Astrocyte (in vitro differentiated cells and primary cell): ENCODE results near the gene MEAK7.

Source experiments
- EZH2 ChIP-seq: IDR thresholded peaks from 2 replicates; pipeline ENCODE4 v1.6.1; 2012; ENCODE audit warnings: mild to moderate bottlenecking, low read length, inconsistent platforms; ENCODE audit not compliant: insufficient read depth
- TF ChIP-seq, protein P1 (sequence below): IDR thresholded peaks from 2 replicates; pipeline ENCODE4 v1.5.1; 2011; ENCODE audit warnings: low read depth, mild to moderate bottlenecking, inconsistent platforms, low read length, moderate library complexity; ENCODE audit not compliant: insufficient read depth

- TF ChIP-seq, protein P1, sequence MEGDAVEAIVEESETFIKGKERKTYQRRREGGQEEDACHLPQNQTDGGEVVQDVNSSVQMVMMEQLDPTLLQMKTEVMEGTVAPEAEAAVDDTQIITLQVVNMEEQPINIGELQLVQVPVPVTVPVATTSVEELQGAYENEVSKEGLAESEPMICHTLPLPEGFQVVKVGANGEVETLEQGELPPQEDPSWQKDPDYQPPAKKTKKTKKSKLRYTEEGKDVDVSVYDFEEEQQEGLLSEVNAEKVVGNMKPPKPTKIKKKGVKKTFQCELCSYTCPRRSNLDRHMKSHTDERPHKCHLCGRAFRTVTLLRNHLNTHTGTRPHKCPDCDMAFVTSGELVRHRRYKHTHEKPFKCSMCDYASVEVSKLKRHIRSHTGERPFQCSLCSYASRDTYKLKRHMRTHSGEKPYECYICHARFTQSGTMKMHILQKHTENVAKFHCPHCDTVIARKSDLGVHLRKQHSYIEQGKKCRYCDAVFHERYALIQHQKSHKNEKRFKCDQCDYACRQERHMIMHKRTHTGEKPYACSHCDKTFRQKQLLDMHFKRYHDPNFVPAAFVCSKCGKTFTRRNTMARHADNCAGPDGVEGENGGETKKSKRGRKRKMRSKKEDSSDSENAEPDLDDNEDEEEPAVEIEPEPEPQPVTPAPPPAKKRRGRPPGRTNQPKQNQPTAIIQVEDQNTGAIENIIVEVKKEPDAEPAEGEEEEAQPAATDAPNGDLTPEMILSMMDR: no peak
- TF ChIP-seq EZH2: no peak
Observed at GRCh38 chr16:84509032-84509950, 4.8 kb upstream of the MEAK7 start.
